GM19463 (cell line): Measurements from ENCODE around the gene SASH1.

ENCODE experiments used
- ATAC-seq: cut with Tn5 transposase; IDR thresholded peaks from one replicate; pipeline ENCODE4 v1.9.1; 2021; ENCODE audit warnings: mild to moderate bottlenecking, moderate library complexity; ENCODE audit not compliant: unreplicated experiment

Gene SASH1

GRCh38 chr6:148342350-148343046 lies at the start of gene SASH1:
TSS of gene SASH1 (plus strand) at chr6:148342838. CDS start at chr6:148343068, 230 bp downstream.
- ATAC-seq = peak; percentile 66

DNA sequence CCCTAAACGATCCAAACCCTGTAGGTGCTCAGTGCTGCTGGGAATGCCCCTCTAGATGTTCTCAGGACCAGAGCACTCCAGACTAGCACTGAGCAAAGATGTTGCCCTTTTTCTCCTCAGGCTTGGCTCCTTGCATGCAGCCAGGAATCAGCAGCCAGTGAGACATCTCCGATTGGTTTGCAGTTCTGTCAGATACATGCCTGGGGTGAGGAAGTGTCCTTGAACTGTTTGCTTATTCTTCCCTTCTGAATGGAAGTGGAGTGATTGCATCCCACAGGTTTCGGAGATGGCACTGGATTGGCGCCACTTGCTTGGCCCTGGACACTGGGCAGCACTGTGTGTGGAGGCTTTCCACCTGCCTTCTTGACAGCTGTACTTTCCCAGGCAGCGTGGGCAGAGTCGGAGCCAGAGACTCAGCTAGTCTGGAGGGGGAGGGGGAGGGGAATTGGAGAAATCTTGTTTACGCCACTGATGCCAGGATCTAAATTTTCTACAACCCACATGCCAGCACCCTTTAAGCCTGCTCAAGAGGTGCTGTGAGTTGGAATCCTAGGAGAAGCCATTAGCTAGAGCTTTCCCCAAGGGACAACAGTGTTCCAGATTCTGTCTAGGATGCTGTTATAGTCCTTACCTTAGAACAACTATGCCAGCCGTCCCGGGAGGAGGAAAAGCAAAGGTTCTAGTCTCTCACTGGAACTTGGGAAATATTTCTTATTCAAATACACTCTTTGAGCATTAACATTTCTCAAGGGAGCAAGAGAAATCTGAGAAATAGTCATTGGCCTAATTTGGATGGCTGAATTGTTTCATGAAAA lies 49.2 kb upstream of the SASH1 start:
- ATAC-seq = no peak

GRCh38 chr6:148294059-148294458 lies 48.6 kb upstream of the SASH1 start:
- ATAC-seq = no peak

GRCh38 chr6:148295261-148295887 lies 47.3 kb upstream of the SASH1 start:
- peak; percentile 48 for ATAC-seq

- ATAC-seq = no peak
Observed at GRCh38 chr6:148296771-148297170, 45.9 kb upstream of the SASH1 start.

DNA sequence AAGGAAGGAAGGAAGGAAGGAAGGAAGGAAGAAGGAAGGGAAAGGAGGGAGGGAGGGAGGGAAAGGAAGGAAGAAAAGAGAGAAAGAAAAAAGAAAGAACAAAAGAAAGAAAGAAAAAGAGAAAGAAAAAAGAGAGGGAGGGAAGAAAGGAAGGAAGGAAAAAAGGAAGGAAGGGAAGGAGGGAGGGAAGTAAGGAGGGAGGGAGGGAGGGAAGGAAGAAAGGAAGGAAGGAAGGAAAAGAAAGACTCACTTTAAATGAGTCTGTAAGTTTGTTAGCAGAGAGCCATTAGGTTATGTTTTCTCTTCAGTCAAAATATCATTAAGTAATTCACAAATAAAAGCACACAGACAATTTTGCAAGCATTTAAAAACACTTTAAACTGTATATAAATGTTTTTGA lies 44.0 kb upstream of the SASH1 start:
- no peak for ATAC-seq

- no peak for ATAC-seq
Observed at GRCh38 chr6:148303616-148304015, 39.0 kb upstream of the SASH1 start.

- no peak for ATAC-seq
Observed at GRCh38 chr6:148304976-148305375, 37.7 kb upstream of the SASH1 start.

DNA sequence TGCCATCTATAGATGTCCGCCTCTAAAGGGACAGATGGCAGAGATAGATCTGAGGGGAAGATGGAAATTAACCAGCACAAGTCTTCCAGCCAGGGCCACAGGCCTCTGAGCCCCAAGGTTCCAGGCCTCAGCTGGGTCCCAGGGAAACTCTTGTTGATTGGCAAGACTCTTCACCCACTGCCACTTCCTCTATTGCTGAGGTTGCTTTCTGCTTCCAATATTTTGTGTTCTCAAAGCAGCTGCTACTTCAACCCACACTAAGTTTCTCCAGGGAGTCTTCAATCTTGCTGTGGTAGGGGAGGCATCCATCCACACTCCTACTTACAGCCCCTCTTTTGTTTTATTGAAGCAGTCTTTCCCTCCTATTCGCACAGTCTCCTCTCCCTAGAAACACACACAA lies 36.4 kb upstream of the SASH1 start:
- ATAC-seq = no peak

DNA sequence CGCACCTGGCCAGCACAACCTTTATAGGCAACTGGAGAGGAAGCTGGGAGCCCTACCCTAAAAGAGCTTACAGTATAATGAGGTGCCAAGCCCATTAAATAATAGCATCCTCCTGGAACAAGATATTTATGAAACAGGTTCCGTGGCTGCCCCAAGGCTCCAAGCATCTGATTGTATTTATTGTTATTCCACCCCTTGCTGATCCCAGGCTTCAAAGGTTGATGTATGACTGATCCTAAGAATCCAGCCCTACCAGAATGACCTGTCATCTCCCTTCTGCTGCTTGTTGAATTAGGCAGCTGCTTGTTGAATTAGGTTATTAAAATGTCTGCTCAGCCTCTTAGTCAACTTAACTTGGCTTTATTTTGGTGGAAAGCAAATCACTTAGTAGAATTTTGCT lies 35.2 kb upstream of the SASH1 start:
- ATAC-seq = no peak

GRCh38 chr6:148309301-148309700 lies 33.3 kb upstream of the SASH1 start:
- ATAC-seq = no peak

DNA sequence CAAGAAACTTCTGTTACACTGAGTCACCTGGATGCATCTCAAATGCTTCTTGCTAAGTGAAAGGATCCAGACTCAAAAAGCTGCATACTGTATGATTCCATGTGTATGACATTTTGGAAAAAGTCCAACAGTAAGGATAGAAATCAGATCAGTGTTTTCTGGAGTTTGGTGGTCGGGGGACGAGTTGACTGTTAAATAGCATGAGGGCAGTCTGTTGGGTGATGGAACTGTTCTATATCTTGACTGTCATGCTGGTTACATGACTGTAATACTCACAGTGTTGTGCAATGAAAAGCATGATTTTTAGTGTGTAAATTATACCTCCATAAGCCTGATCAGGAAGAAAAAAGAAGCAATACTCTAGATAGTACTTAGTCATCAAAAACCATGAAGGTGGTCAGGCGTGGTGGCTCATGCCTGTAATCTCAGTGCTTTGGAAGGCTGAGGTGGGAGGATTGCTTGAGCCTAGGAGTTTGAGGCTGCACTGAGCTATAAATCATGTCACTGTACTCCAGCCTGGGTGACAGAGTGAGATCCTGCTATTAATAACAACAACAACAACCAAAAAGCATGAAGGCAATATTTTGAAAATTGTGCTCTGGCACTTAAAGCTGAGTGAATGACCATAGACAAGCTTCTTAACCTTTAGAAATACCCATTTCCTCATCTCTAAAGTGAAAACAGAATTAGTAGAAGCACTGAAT lies 30.5 kb upstream of the SASH1 start:
- no peak for ATAC-seq

DNA sequence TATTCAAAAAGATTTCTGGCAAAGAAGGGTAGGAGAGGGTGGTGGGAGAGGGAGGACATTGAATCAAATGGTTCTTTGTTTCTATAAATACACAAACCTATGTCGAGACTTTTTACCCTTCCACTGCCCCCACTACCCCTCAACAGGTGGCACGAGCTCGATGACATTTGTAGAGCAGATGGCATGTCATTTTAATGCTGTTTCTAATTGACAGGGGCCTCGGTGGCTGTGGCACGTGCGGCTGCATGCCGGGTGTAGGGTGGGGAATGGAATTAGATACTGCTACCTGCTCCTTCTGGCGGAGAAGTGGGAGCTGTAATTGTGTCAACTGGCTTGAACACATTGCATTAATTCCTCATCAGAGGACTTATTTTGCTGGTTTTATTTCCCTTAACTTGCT lies 29.1 kb upstream of the SASH1 start:
- ATAC-seq = no peak

DNA sequence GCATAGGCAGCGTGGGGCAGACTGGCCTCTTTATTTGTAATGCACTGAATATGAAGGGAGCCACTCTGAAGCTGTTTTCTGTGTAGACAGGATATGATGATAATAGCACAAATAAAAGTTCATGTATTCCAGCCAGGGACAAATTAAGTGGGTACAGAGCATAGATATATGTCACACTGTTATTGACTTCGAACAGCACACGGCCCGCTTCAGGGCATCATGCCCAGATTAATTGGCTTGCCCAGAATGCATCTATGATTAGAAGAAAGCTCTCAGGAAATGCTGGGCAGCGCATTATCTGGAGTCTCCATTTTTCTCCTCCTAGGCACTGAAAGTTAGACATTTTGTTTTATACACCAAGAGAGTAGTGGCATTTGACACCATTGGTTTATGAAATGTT lies 26.3 kb upstream of the SASH1 start:
- no peak for ATAC-seq

- no peak for ATAC-seq
Observed at GRCh38 chr6:148317051-148317450, 25.6 kb upstream of the SASH1 start.

DNA sequence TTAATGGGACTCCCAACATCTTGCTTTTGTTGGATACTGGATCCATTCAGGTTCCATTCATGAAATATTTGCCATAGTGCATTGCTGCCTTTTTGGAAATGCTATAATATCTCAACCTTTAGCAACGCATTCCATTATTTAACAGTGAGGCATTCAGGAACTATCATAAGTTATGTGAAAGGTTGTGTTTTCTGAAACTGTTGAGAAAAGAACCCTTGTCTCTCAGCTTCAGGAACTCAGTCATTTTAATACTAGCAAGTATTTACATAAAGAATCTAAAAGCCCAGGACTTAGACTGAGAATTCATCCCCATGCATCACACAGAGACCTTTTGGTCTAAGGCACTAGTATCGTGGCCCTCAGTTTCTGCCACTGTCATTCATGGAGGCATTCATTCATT lies 24.9 kb upstream of the SASH1 start:
- ATAC-seq = no peak

GRCh38 chr6:148322704-148323103 lies 19.9 kb upstream of the SASH1 start:
- ATAC-seq = no peak

DNA sequence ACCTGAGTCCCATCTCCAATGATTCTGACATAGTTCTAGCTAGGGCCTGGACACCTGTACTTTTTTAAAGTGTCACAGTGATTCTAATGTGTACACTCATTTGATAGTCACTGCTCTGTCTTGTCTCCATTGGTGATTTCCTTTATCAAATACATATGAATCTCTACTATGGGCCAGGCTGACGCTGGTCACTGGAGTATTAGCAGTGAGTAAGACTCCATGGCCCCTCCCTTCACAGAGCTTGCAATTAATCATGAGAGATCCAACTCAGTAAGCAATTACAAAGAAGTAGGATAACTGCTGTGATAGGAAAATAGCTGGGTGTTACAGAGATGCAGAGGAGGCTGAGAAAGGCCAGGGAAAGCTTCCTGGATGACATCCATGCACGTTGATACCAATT lies 19.3 kb upstream of the SASH1 start:
- ATAC-seq = no peak

DNA sequence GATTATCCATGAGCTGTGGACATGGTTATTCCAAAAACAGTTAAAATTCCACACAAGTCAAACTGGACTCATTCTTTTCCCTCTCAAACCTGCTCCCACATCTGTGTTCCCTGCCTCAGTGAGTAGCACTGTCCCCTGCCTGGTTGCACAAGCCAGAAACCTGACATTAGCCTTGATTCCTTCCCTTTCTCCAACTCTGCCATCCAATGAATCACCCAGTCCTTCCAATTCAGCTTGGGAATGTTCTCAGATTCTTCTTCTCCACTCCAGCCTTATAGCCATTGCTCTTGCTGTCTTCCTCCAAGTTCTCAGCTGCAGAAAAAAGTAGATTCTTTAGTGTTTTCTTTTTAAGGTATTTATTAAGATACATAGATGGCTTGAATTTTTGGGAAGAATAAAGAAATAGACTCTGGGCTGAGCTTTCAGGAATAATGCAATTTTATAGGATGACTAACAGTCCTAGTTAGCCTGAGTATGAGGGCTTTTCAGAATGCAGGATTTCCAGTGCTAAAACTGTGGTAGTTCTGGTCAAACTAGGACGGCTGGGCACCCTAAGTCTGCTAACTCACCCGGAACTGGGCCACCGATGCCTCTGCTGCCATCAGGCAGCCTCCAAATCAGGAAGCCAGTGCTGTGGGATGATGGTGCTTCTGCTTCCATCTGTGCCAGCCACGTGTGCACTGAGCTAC lies 18.2 kb upstream of the SASH1 start:
- ATAC-seq = no peak

DNA sequence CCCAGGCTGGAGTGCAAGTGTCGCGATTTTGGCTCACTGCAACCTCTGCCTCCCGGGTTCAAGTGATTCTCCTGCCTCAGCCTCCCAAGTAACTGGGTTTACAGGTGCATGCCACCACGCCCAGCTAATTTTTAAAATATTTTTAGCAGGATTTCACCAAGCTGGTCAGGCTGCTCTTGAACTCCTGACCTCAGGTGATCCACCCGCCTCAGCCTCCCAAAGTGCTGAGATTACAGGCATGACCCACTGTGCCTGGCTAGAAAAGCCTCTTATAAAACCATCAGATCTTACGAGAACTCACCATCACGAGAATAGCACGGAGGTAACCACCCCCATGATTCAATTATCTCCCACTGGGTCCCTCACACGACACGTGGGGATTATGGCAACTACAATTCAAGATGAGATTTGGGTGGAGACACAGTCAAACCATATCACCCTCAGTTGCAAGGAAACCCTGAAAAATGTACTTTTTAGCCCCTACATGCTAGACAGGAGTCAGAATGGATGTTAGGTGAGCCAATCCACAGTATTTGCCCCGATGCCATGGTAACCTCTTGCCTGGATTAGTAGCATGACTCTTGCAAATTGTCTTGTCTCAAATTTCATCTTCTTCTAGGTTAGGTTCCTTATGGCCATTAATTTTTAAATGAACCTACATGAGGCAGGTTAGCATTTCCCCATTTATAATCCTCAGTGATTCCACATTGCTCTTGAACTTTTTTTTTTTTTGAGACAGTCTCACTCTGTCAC lies 17.1 kb upstream of the SASH1 start:
- no peak for ATAC-seq
